ENCODE data around the gene RBCK1. TPM values are rescaled to one million over a fixed set of nuclear protein-coding genes. Genes with fewer than 3 reads are reported as not detected.

RBCK1 gene
- total and polyA plus RNA-seq, 9 of the 15 experiments (the other 6 are each of a cell fraction or from before 2014, with no cell fraction given): 5.9 to 59.3 (median 26.5) TPM

DNA sequence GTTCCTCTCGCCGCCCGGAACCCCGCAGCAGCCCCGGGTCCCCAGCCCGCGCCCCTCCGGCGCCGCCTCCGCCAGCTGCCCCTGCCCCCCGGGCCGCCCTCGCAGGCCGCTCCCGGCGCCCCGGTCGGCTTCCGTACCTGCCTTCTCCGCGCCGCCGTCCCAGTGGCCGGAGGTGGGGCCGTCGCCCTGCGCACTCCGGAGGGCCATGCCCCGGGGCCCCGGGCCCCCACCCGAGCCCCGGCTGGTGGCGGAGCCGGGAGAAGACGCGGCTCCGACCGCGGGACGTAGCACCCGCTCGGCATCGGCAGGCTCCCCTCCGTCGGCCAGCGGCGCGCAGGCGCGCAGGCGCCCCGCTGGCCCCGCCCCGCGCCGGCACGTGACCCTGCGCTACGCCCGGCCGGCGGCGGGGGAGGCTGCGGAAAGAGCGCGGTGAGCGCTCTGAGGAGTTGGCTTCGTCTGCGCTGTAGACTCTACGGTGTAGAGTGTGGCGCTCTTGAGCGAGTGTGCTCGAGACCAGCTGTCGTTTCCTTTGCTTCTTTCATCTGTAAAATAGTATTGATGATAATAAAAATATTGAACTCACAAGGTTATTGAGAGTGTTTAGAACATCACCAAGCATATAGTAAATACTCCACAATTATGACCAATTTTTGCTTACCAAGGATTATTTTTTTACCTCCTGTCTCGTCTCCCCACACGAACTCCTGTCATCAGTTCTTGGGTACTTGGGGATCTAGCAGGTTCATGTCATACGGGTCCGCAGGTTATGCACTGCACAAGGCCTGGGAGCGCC is 54.3 kb downstream of the RBCK1 start, which contains the start of gene TBC1D20 (continued):
- TF ChIP-seq, protein P1, sequence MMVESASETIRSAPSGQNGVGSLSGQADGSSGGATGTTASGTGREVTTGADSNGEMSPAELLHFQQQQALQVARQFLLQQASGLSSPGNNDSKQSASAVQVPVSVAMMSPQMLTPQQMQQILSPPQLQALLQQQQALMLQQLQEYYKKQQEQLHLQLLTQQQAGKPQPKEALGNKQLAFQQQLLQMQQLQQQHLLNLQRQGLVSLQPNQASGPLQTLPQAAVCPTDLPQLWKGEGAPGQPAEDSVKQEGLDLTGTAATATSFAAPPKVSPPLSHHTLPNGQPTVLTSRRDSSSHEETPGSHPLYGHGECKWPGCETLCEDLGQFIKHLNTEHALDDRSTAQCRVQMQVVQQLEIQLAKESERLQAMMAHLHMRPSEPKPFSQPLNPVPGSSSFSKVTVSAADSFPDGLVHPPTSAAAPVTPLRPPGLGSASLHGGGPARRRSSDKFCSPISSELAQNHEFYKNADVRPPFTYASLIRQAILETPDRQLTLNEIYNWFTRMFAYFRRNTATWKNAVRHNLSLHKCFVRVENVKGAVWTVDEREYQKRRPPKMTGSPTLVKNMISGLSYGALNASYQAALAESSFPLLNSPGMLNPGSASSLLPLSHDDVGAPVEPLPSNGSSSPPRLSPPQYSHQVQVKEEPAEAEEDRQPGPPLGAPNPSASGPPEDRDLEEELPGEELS (CRISPR knock-in tag; IDR thresholded peaks at IDR 0.05; ENCODE audit: borderline replicate concordance): 0 out of 2 replicates have a peak, but pooled peaks have one; percentile 36
- TF ChIP-seq, protein P2, sequence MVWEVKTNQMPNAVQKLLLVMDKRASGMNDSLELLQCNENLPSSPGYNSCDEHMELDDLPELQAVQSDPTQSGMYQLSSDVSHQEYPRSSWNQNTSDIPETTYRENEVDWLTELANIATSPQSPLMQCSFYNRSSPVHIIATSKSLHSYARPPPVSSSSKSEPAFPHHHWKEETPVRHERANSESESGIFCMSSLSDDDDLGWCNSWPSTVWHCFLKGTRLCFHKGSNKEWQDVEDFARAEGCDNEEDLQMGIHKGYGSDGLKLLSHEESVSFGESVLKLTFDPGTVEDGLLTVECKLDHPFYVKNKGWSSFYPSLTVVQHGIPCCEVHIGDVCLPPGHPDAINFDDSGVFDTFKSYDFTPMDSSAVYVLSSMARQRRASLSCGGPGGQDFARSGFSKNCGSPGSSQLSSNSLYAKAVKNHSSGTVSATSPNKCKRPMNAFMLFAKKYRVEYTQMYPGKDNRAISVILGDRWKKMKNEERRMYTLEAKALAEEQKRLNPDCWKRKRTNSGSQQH (CRISPR knock-in tag; IDR thresholded peaks at IDR 0.05): no peak
- peak; percentile 89; the same call in 1 of the 2 replicates for TF ChIP-seq TAF15 (IDR thresholded peaks at IDR 0.05; ENCODE audit: low read depth, low read length)
- TF ChIP-seq JUNB (CRISPR knock-in tag; conservative IDR thresholded peaks at IDR 0.05): no peak
- no peak for TF ChIP-seq ZFP1 (CRISPR knock-in tag; IDR thresholded peaks at IDR 0.05)
- TF ChIP-seq FOXK2 (conservative IDR thresholded peaks at IDR 0.05 in 1 of 2, IDR thresholded peaks at IDR 0.05 in 1 of 2; ENCODE audit: low read depth in 2 of 2): no peak
- TF ChIP-seq FUS (optimal IDR thresholded peaks at IDR 0.05; ENCODE audit: low read depth, low read length): no peak
- TF ChIP-seq NONO (IDR thresholded peaks at IDR 0.05; ENCODE audit: low read depth in 2 of 2, low read length in 1 of 2): 0 out of 4 replicates have a peak, but pooled peaks of 1 of the 2 experiments have one; percentile 60
- no peak for TF ChIP-seq NCOA1 (IDR thresholded peaks at IDR 0.05; ENCODE audit: low read depth)
- TF ChIP-seq SMARCE1 (IDR thresholded peaks at IDR 0.05): 0 out of 2 replicates have a peak, but pooled peaks have one; percentile 11
- TF ChIP-seq, protein P3, sequence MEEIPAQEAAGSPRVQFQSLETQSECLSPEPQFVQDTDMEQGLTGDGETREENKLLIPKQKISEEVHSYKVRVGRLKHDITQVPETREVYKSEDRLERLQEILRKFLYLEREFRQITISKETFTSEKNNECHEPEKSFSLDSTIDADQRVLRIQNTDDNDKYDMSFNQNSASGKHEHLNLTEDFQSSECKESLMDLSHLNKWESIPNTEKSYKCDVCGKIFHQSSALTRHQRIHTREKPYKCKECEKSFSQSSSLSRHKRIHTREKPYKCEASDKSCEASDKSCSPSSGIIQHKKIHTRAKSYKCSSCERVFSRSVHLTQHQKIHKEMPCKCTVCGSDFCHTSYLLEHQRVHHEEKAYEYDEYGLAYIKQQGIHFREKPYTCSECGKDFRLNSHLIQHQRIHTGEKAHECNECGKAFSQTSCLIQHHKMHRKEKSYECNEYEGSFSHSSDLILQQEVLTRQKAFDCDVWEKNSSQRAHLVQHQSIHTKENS (CRISPR knock-in tag; IDR thresholded peaks at IDR 0.05): no peak
- TF ChIP-seq, protein P4, sequence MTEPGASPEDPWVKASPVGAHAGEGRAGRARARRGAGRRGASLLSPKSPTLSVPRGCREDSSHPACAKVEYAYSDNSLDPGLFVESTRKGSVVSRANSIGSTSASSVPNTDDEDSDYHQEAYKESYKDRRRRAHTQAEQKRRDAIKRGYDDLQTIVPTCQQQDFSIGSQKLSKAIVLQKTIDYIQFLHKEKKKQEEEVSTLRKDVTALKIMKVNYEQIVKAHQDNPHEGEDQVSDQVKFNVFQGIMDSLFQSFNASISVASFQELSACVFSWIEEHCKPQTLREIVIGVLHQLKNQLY (CRISPR knock-in tag; conservative IDR thresholded peaks at IDR 0.05): no peak
- TF ChIP-seq ZKSCAN3 (CRISPR knock-in tag; IDR thresholded peaks at IDR 0.05): no peak
- TF ChIP-seq ARID1B (IDR thresholded peaks at IDR 0.05): no peak
- TF ChIP-seq SIN3B (IDR thresholded peaks at IDR 0.05; ENCODE audit: low read depth): peak; percentile 63
- TF ChIP-seq SMARCB1 (IDR thresholded peaks at IDR 0.05; ENCODE audit: insufficient read length, low read depth): no peak
- TF ChIP-seq GABPB1 (CRISPR knock-in tag; IDR thresholded peaks at IDR 0.05): no peak
- TF ChIP-seq JUND (IDR thresholded peaks at IDR 0.05; ENCODE audit: borderline replicate concordance, low read depth, low read length): peak; percentile 37; the same call in 1 of the 2 replicates
- TF ChIP-seq JUND (tag; IDR thresholded peaks at IDR 0.05; ENCODE audit: borderline replicate concordance, low read depth, low read length): no peak
- TF ChIP-seq, protein P5, sequence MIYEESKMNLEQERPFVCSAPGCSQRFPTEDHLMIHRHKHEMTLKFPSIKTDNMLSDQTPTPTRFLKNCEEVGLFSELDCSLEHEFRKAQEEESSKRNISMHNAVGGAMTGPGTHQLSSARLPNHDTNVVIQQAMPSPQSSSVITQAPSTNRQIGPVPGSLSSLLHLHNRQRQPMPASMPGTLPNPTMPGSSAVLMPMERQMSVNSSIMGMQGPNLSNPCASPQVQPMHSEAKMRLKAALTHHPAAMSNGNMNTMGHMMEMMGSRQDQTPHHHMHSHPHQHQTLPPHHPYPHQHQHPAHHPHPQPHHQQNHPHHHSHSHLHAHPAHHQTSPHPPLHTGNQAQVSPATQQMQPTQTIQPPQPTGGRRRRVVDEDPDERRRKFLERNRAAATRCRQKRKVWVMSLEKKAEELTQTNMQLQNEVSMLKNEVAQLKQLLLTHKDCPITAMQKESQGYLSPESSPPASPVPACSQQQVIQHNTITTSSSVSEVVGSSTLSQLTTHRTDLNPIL (CRISPR knock-in tag; IDR thresholded peaks at IDR 0.05): no peak
